HG02763 (cell line): ENCODE data around the gene C10orf105.

Experiments
- ATAC-seq: cut with Tn5 transposase; IDR thresholded peaks from one replicate; pipeline ENCODE4 v1.9.1; 2021; ENCODE audit warnings: mild to moderate bottlenecking, moderate library complexity; ENCODE audit not compliant: unreplicated experiment

Gene C10orf105

GRCh38 chr10:71719464-71720201, at the start of gene C10orf105:
Gene C10orf105, minus strand, starts transcription at chr10:71719778. Its CDS starts 3,441 bp downstream, at chr10:71716337.
- no peak for ATAC-seq

- no peak for ATAC-seq
Observed at GRCh38 chr10:71767420-71768035, 48.0 kb upstream of the C10orf105 start.

GRCh38 chr10:71766717-71767419, 47.3 kb upstream of the C10orf105 start:
- no peak for ATAC-seq

- no peak for ATAC-seq
Observed at GRCh38 chr10:71765906-71766716, 46.5 kb upstream of the C10orf105 start.

GRCh38 chr10:71765176-71765904, 45.8 kb upstream of the C10orf105 start:
- no peak for ATAC-seq

GRCh38 chr10:71763352-71764127, 44.0 kb upstream of the C10orf105 start:
- no peak for ATAC-seq

- ATAC-seq: no peak
Observed at GRCh38 chr10:71762324-71762723, 42.7 kb upstream of the C10orf105 start.

GRCh38 chr10:71761541-71762113, 42.0 kb upstream of the C10orf105 start:
- ATAC-seq: no peak

- no peak for ATAC-seq
Observed at GRCh38 chr10:71761105-71761511, 41.5 kb upstream of the C10orf105 start.

- ATAC-seq: no peak
Observed at GRCh38 chr10:71757399-71757922, 37.9 kb upstream of the C10orf105 start.

- no peak for ATAC-seq
Observed at GRCh38 chr10:71756311-71757191, 37.0 kb upstream of the C10orf105 start.

GRCh38 chr10:71755179-71755879, 35.8 kb upstream of the C10orf105 start:
- ATAC-seq: no peak

GRCh38 chr10:71754562-71754961, 35.0 kb upstream of the C10orf105 start:
- no peak for ATAC-seq

- ATAC-seq: no peak
Observed at GRCh38 chr10:71753960-71754505, 34.5 kb upstream of the C10orf105 start.

GRCh38 chr10:71753091-71753959, 33.7 kb upstream of the C10orf105 start:
- ATAC-seq: no peak

- no peak for ATAC-seq
Observed at GRCh38 chr10:71752391-71753090, 33.0 kb upstream of the C10orf105 start.
